Osteocyte (in vitro differentiated cells): Measurements from ENCODE around the gene MAP3K4. TPM values are rescaled to one million over a fixed set of nuclear protein-coding genes. Genes with fewer than 3 reads are reported as not detected.

Source experiments
- DNase-seq: peaks from one replicate; pipeline ENCODE4 v3.0.0; 2021; ENCODE audit warnings: mixed read lengths; ENCODE audit not compliant: unreplicated experiment; ENCODE audit errors: extremely low spot score
- H3K27ac Mint-ChIP-seq: one replicate; pipeline ENCODE4 v1.8.0; 2021; ENCODE audit warnings: mild to moderate bottlenecking, mixed read lengths; ENCODE audit not compliant: unreplicated experiment
- H3K27me3 Mint-ChIP-seq: one replicate; pipeline ENCODE4 v1.8.0; 2021; ENCODE audit warnings: mixed read lengths; ENCODE audit not compliant: unreplicated experiment
- H3K36me3 Mint-ChIP-seq: one replicate; pipeline ENCODE4 v1.8.0; 2021; ENCODE audit warnings: mixed read lengths; ENCODE audit not compliant: unreplicated experiment
- H3K4me1 Mint-ChIP-seq: one replicate; pipeline ENCODE4 v1.8.0; 2021; ENCODE audit warnings: mixed read lengths; ENCODE audit not compliant: unreplicated experiment
- H3K4me3 Mint-ChIP-seq: one replicate; pipeline ENCODE4 v1.8.0; 2021; ENCODE audit warnings: mild to moderate bottlenecking, moderate library complexity, mixed read lengths; ENCODE audit not compliant: unreplicated experiment
- H3K9me3 Mint-ChIP-seq: one replicate; pipeline ENCODE4 v1.8.0; 2021; ENCODE audit warnings: mixed read lengths; ENCODE audit not compliant: unreplicated experiment
- total RNA-seq: library from RNA; stranded (reverse); gene quantifications from 2 replicates; pipeline ENCODE4 v1.2.1, GENCODE V29; 2021
- TF ChIP-seq, protein P1 (sequence below): fragments of 200-600 bp; sonication (generic); IDR thresholded peaks from 2 replicates; pipeline ENCODE4 v1.5.0; 2021; ENCODE audit warnings: antibody characterized with exemption, mild to moderate bottlenecking, moderate library complexity

The MAP3K4 gene
- total RNA-seq, 1 donor from 2014 or later: 20.7 TPM

DNA sequence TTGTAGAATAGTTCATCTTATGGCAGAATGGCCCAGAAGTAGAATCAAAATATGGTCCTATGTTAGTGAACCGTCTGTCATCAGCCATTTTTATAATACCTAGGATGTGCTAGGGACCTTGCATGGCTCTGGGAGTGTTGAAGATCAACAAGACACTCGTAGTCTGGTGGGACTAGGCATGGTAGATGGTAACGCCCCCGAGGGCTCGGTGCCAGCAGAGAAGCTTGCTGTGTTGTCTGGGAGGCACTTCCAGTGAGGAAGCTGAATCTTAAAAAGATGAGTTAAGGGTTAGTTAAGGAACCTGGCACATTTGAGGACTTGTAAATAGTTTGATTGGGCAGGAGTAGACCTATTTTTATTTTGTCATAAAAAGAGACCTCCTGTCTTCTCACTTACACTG is 82.4 kb downstream of the MAP3K4 start:
- H3K4me1 Mint-ChIP-seq: no peaks in the 10 kb centered on the region
- TF ChIP-seq, protein P1, sequence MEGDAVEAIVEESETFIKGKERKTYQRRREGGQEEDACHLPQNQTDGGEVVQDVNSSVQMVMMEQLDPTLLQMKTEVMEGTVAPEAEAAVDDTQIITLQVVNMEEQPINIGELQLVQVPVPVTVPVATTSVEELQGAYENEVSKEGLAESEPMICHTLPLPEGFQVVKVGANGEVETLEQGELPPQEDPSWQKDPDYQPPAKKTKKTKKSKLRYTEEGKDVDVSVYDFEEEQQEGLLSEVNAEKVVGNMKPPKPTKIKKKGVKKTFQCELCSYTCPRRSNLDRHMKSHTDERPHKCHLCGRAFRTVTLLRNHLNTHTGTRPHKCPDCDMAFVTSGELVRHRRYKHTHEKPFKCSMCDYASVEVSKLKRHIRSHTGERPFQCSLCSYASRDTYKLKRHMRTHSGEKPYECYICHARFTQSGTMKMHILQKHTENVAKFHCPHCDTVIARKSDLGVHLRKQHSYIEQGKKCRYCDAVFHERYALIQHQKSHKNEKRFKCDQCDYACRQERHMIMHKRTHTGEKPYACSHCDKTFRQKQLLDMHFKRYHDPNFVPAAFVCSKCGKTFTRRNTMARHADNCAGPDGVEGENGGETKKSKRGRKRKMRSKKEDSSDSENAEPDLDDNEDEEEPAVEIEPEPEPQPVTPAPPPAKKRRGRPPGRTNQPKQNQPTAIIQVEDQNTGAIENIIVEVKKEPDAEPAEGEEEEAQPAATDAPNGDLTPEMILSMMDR: no peak
- no peaks in the 10 kb centered on the region for H3K27me3 Mint-ChIP-seq
- H3K4me3 Mint-ChIP-seq: no peak overlapping the region
- no peaks in the 10 kb centered on the region for H3K9me3 Mint-ChIP-seq
- H3K36me3 Mint-ChIP-seq: peaks cover 18% of the 10 kb centered on the region
- H3K27ac Mint-ChIP-seq: no peak overlapping the region
- DNase-seq: no peak

GRCh38 chr6:161074496-161075121 is 83.0 kb downstream of the MAP3K4 start:
- no peaks in the 10 kb centered on the region for H3K4me1 Mint-ChIP-seq
- no peak overlapping the region for H3K27ac Mint-ChIP-seq
- TF ChIP-seq, protein P1: no peak
- no peaks in the 10 kb centered on the region for H3K9me3 Mint-ChIP-seq
- H3K36me3 Mint-ChIP-seq: peaks cover 20% of the 10 kb centered on the region
- no peaks in the 10 kb centered on the region for H3K27me3 Mint-ChIP-seq
- H3K4me3 Mint-ChIP-seq: no peak overlapping the region
- DNase-seq: no peak

- TF ChIP-seq, protein P1: no peak
- Mint-ChIP-seq H3K4me3 (no peak overlapping the region), H3K27me3 (no peaks in the 10 kb centered on the region), H3K9me3 (no peaks in the 10 kb centered on the region), H3K36me3 (peaks cover 17% of the 10 kb centered on the region), H3K27ac (no peak overlapping the region), H3K4me1 (no peaks in the 10 kb centered on the region)
- DNase-seq: no peak
Observed at GRCh38 chr6:161076181-161076677, 84.7 kb downstream of the MAP3K4 start.

DNA sequence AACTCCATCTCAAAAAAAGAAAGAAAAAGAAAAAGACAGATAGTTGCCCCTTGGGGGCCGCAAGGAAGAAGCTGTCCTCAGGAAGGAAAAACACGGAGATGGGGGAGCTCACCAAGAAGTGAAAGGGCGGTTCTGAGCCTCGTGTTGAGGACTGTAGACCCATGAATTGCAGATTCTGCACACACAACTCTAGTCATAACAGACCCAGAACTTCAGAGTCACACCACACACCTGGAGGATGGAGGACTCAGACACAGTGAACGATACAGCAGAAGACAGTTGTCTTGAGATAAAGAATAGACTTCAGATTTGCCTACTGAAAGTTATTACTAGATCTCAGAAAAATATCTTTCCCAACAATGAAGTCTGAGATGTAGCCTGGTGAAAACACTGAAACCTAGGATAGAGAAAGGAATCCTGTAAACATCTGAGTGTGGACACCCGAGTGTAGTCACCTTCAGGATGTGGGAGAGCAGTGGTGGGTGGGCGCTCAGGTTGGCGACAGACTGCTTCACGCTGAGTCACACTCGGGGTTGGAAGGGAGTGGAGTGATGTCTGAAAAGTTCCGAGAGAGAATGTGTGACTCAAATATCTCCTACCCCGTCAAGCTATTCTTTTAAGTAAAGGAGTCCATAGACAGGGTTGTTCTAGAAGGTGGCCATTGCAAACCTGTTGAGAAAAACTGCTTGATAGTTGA is 88.1 kb downstream of the MAP3K4 start:
- Mint-ChIP-seq H3K4me3 (no peak overlapping the region), H3K27me3 (no peaks in the 10 kb centered on the region), H3K27ac (no peak overlapping the region), H3K36me3 (peaks cover 15% of the 10 kb centered on the region), H3K4me1 (no peaks in the 10 kb centered on the region), H3K9me3 (no peaks in the 10 kb centered on the region)
- DNase-seq: no peak
- TF ChIP-seq, protein P1: no peak

- Mint-ChIP-seq H3K9me3 (no peaks in the 10 kb centered on the region), H3K4me3 (no peak overlapping the region), H3K27me3 (no peaks in the 10 kb centered on the region), H3K4me1 (no peaks in the 10 kb centered on the region), H3K36me3 (peaks cover 17% of the 10 kb centered on the region), H3K27ac (no peak overlapping the region)
- TF ChIP-seq, protein P1: no peak
- no peak for DNase-seq
Observed at GRCh38 chr6:161080263-161080970, 88.8 kb downstream of the MAP3K4 start.
